Caco-2 (cell line): ENCODE data around the gene CCL18. TPM values are rescaled to one million over a fixed set of nuclear protein-coding genes. Genes with fewer than 3 reads are reported as not detected.
"Not testable (repeated sequence)": the region's sequence is repeated elsewhere in the genome, so short reads cannot be mapped to it uniquely, and the experiment has no call there.

Experiments
- BruUV-seq: library from RNA; stranded (reverse); fragments of 400-500 nt; replicated peaks from 2 replicates; lab custom pipeline; 2021; lab: Mats Ljungman, UMichigan
- CTCF ChIA-PET: fragments of 300-600 bp; sonication (Branson Sonifier 250); formaldehyde crosslinking; loops from one replicate; lab custom pipeline; 2022; ENCODE audit warnings: antibody characterized with exemption; lab: Charles Lee
- POLR2A ChIA-PET: fragments of 300-600 bp; sonication (Branson Sonifier 250); formaldehyde crosslinking; loops from one replicate; lab custom pipeline; 2022; ENCODE audit warnings: antibody characterized with exemption; lab: Charles Lee
- DNase-seq, 2 experiments: peaks; one replicate each; pipeline versions ENCODE4 v3.0.0 to v3.0.0-alpha.2; 2020 to 2022
- H3K27me3 ChIP-seq: replicated peaks from 2 replicates; pipeline ENCODE4 v1.6.0; 2011; ENCODE audit warnings: low read length; ENCODE audit not compliant: control insufficient read depth, insufficient read depth
- H3K36me3 ChIP-seq: 2 replicates; pipeline ENCODE4 v1.5.1; 2011; ENCODE audit warnings: low read length; ENCODE audit not compliant: control insufficient read depth, insufficient read depth
- H3K4me1 ChIP-seq: fragments of 250-450 bp; sonication (Bioruptor Pico); 2 replicates; pipeline ENCODE4 v1.5.1; 2020; ENCODE audit warnings: mild to moderate bottlenecking
- H3K4me3 ChIP-seq: 2 replicates; pipeline ENCODE4 v1.5.1; 2011; ENCODE audit warnings: low read depth, mild to moderate bottlenecking, control low read depth, low read length
- H3K9me3 ChIP-seq: fragments of 250-450 bp; sonication (Bioruptor Pico); 2 replicates; pipeline ENCODE4 v1.5.1; 2020; ENCODE audit warnings: mild to moderate bottlenecking, moderate library complexity
- H3K27ac Mint-ChIP-seq: one replicate; pipeline ENCODE4 v1.8.0; 2022; ENCODE audit warnings: mixed read lengths; ENCODE audit not compliant: unreplicated experiment
- H3K27me3 Mint-ChIP-seq: one replicate; pipeline ENCODE4 v1.8.0; 2022; ENCODE audit warnings: mixed read lengths; ENCODE audit not compliant: insufficient read depth, unreplicated experiment
- H3K36me3 Mint-ChIP-seq: one replicate; pipeline ENCODE4 v1.8.0; 2022; ENCODE audit warnings: mild to moderate bottlenecking, mixed read lengths; ENCODE audit not compliant: insufficient read depth, unreplicated experiment
- H3K4me1 Mint-ChIP-seq: one replicate; pipeline ENCODE4 v1.8.0; 2022; ENCODE audit warnings: low read depth, mixed read lengths; ENCODE audit not compliant: unreplicated experiment
- H3K4me3 Mint-ChIP-seq: one replicate; pipeline ENCODE4 v1.8.0; 2022; ENCODE audit warnings: mild to moderate bottlenecking, moderate library complexity, mixed read lengths; ENCODE audit not compliant: unreplicated experiment
- H3K9me3 Mint-ChIP-seq: one replicate; pipeline ENCODE4 v1.8.0; 2022; ENCODE audit warnings: mixed read lengths; ENCODE audit not compliant: unreplicated experiment
- intact Hi-C: fragments of 100-400 bp; cut with micrococcal nuclease; formaldehyde crosslinking; loops from one replicate; pipeline ENCODE4 v1.10.0; 2022; ENCODE audit not compliant: unreplicated experiment
- total RNA-seq: library from RNA; stranded (reverse); gene quantifications from 2 replicates; pipeline ENCODE4 v1.2.3, GENCODE V29; 2022
- TF ChIP-seq, protein P1 (sequence below), 2 experiments: fragments of 200-600 bp in 1 of 2; IDR thresholded peaks; 1 replicate in 1 of 2; 2 replicates in 1 of 2; pipeline versions ENCODE4 v1.5.1 to v1.8.0; 2011 to 2022; ENCODE audit warnings: antibody characterized with exemption in 1 of 2, control low read depth in 1 of 2, inconsistent platforms in 1 of 2, low read depth in 1 of 2, low read length in 1 of 2, mild to moderate bottlenecking in 1 of 2, moderate library complexity in 1 of 2; ENCODE audit not compliant: insufficient read depth in 1 of 2, severe bottlenecking in 1 of 2, unreplicated experiment in 1 of 2

The CCL18 gene
- total RNA-seq, 1 experiment from 2014 or later: not detected

DNA sequence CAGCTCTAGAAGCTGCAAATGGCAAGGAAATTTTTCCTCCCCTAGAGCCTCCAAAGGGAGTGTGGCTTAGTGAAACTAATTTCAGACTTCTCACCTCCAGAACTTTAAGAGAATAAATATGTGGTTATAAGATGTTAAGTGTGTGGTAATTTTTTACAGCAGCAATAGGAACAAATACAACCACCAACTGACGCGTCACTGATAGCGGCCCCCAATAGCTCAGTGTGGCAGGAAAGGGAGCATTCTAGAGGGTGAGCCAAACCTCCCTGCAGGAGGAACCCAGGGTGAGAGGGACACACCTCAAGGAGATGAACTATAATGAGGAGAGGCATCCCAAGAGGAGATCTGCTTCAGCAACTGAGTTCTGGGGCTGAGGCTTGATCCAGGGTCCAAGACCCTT is 43.6 kb downstream of the CCL18 start:
- DNase-seq: no peak
- POLR2A ChIA-PET: no interaction called here
- no peak overlapping the region for H3K27ac Mint-ChIP-seq
- H3K9me3 Mint-ChIP-seq: no peaks in the 10 kb centered on the region
- Histone ChIP-seq H3K4me1 (no peaks in the 10 kb centered on the region), H3K36me3 (no peaks in the 10 kb centered on the region), H3K27me3 (0 out of 2 replicates have a peak, but pooled peaks cover 3% of the 10 kb centered on the region), H3K4me3 (no peak overlapping the region), H3K9me3 (no peaks in the 10 kb centered on the region)
- no peak overlapping the region for H3K4me3 Mint-ChIP-seq
- CTCF ChIA-PET: no interaction called here
- H3K4me1 Mint-ChIP-seq: no peaks in the 10 kb centered on the region
- no TSS peak for BruUV-seq
- H3K36me3 Mint-ChIP-seq: no peaks in the 10 kb centered on the region
- peaks cover 23% of the 10 kb centered on the region for H3K27me3 Mint-ChIP-seq
- TF ChIP-seq, protein P1, sequence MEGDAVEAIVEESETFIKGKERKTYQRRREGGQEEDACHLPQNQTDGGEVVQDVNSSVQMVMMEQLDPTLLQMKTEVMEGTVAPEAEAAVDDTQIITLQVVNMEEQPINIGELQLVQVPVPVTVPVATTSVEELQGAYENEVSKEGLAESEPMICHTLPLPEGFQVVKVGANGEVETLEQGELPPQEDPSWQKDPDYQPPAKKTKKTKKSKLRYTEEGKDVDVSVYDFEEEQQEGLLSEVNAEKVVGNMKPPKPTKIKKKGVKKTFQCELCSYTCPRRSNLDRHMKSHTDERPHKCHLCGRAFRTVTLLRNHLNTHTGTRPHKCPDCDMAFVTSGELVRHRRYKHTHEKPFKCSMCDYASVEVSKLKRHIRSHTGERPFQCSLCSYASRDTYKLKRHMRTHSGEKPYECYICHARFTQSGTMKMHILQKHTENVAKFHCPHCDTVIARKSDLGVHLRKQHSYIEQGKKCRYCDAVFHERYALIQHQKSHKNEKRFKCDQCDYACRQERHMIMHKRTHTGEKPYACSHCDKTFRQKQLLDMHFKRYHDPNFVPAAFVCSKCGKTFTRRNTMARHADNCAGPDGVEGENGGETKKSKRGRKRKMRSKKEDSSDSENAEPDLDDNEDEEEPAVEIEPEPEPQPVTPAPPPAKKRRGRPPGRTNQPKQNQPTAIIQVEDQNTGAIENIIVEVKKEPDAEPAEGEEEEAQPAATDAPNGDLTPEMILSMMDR (IDR thresholded peaks at IDR 0.05; ENCODE audit: insufficient read depth in 1 of 2, low read depth in 1 of 2, low read length in 1 of 2, severe bottlenecking in 1 of 2, unreplicated experiment in 1 of 2): no peak
- intact Hi-C loops: no loop called here

DNA sequence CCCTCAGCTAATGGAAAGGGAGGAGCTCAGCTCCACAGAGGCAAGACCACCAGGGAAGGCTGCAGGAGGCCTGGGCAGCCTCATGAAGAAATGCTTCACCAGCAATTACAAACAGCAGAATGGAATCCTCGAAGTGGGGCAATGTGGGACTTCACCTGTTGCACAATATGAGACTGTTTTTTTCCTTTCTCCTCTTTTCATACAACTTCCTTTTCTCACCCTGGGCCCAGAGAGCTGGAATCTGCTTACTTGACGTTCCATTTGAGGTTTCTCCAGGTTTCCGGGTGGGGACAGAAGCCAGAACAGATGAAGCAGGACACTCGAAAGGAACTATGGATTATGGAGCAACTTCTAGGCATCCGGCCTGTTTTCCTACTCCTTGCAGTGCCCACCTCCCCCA is 44.2 kb downstream of the CCL18 start:
- H3K27ac Mint-ChIP-seq, H3K36me3 Mint-ChIP-seq, H3K36me3 ChIP-seq, CTCF ChIA-PET, POLR2A ChIA-PET, intact Hi-C loops, DNase-seq, H3K4me1 ChIP-seq, H3K4me3 ChIP-seq, H3K9me3 Mint-ChIP-seq, H3K9me3 ChIP-seq, H3K27me3 ChIP-seq, H3K4me1 Mint-ChIP-seq, H3K4me3 Mint-ChIP-seq, BruUV-seq: not testable (repeated sequence)
- H3K27me3 Mint-ChIP-seq: peaks cover 20% of the 10 kb centered on the region

DNA sequence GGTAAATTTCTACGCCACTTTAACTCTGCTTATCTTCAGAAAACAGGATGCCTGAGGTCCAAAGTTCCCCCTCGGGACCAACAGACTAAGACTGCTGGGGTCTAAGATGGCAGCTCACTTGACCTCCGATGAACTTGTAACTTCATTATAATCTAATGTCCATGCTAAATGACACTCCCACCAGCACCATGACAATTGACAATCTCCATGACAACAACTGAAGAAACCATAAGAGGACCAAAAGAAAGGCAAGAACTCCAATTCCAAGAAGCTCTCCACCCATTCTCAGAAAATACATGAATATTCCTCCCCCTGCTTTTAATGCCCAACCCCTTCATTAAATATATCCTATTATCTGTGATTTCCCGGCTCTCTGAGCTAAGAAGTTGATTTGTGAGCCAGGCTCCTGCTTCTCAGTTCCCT is 47.0 kb downstream of the CCL18 start:
- Mint-ChIP-seq H3K36me3 (no peaks in the 10 kb centered on the region), H3K9me3 (no peaks in the 10 kb centered on the region), H3K27ac (no peak overlapping the region), H3K4me1 (no peaks in the 10 kb centered on the region), H3K4me3 (no peak overlapping the region), H3K27me3 (peaks cover 11% of the 10 kb centered on the region)
- TF ChIP-seq, protein P1 (IDR thresholded peaks at IDR 0.05; ENCODE audit: insufficient read depth in 1 of 2, low read depth in 1 of 2, low read length in 1 of 2, severe bottlenecking in 1 of 2, unreplicated experiment in 1 of 2): no peak
- Histone ChIP-seq H3K9me3 (no peaks in the 10 kb centered on the region), H3K4me1 (no peaks in the 10 kb centered on the region), H3K36me3 (no peaks in the 10 kb centered on the region), H3K4me3 (no peak overlapping the region), H3K27me3 (0 out of 2 replicates have a peak, but pooled peaks cover 3% of the 10 kb centered on the region)
- ChIA-PET CTCF (no interaction called here), POLR2A (no interaction called here)
- intact Hi-C loops: no loop called here
- DNase-seq: no peak
- BruUV-seq: no TSS peak

DNA sequence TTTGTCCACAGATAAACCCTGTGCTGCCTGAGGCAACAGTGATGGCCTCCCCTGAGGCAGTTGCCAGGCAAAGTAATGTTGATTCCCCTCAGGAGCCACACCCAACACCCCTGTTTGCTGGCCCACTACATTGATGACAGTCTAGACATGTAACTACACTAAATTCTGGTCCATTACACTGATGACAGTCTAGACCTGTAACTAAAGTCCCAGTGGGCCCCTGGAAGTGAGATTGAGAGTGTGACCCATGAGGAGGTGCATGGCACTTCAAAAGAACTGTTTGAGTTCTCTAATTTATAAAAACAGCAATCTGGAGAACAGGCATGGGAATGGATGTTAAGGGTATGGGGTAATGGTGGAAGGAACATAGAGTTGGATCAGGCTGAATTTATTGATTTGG is 48.5 kb downstream of the CCL18 start:
- Mint-ChIP-seq H3K4me3 (no peak overlapping the region), H3K4me1 (no peaks in the 10 kb centered on the region), H3K27ac (no peak overlapping the region), H3K36me3 (peaks cover 4% of the 10 kb centered on the region), H3K9me3 (no peaks in the 10 kb centered on the region), H3K27me3 (peaks cover 6% of the 10 kb centered on the region)
- Histone ChIP-seq H3K4me3 (no peak overlapping the region), H3K9me3 (no peaks in the 10 kb centered on the region), H3K36me3 (no peaks in the 10 kb centered on the region), H3K27me3 (0 out of 2 replicates have a peak, but pooled peaks cover 3% of the 10 kb centered on the region), H3K4me1 (no peaks in the 10 kb centered on the region)
- BruUV-seq: no TSS peak
- POLR2A ChIA-PET: no interaction called here
- TF ChIP-seq, protein P1 (IDR thresholded peaks at IDR 0.05; ENCODE audit: insufficient read depth in 1 of 2, low read depth in 1 of 2, low read length in 1 of 2, severe bottlenecking in 1 of 2, unreplicated experiment in 1 of 2): no peak
- intact Hi-C loops: no loop called here
- no peak for DNase-seq
- CTCF ChIA-PET: no interaction called here

DNA sequence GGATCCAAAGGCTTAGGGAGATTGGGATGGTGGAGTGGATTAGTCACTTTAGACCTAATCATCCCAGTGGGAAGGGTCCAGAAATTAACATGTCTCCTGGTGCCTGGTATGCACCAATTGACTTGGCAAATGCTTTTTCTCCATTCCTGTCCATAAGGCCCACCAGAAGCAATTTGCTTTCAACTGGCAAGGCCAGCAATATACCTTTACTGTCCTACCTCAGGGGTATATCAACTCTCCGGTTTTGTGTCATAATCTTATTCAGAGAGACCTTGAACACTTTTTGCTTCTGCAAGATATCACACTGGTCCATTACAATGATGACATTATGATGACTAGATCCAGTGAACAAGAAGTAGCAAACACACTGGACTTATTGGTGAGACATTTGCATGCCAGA is 49.1 kb downstream of the CCL18 start:
- H3K9me3 ChIP-seq, H3K4me1 Mint-ChIP-seq, H3K27ac Mint-ChIP-seq, H3K4me3 Mint-ChIP-seq, CTCF ChIA-PET, H3K36me3 ChIP-seq, DNase-seq, H3K4me3 ChIP-seq, H3K4me1 ChIP-seq, POLR2A ChIA-PET, H3K9me3 Mint-ChIP-seq, H3K27me3 Mint-ChIP-seq, H3K36me3 Mint-ChIP-seq, H3K27me3 ChIP-seq, BruUV-seq, intact Hi-C loops: not testable (repeated sequence)
